SHP77 treated with DMSO at 0.1 percent for 48 hours (cell line): ENCODE data around the gene C17orf67.
"Not testable (repeated sequence)": the region's sequence is repeated elsewhere in the genome, so short reads cannot be mapped to it uniquely, and the experiment has no call there.

Source experiments
- DNase-seq: peaks from one replicate; lab custom pipeline; 2025; lab: John Stamatoyannopoulos, UW

C17orf67 gene

GRCh38 chr17:56773124-56773523 is 60.6 kb downstream of the C17orf67 start:
- no peak for DNase-seq

- DNase-seq: no peak
Measured at GRCh38 chr17:56772442-56772841, 61.3 kb downstream of the C17orf67 start.

- DNase-seq: no peak
Measured at GRCh38 chr17:56771975-56772374, 61.7 kb downstream of the C17orf67 start.

- DNase-seq: no peak
Measured at GRCh38 chr17:56771563-56771962, 62.2 kb downstream of the C17orf67 start.

GRCh38 chr17:56770427-56770826 is 63.3 kb downstream of the C17orf67 start:
- no peak for DNase-seq

GRCh38 chr17:56765449-56765848 is 68.3 kb downstream of the C17orf67 start:
- no peak for DNase-seq

DNA sequence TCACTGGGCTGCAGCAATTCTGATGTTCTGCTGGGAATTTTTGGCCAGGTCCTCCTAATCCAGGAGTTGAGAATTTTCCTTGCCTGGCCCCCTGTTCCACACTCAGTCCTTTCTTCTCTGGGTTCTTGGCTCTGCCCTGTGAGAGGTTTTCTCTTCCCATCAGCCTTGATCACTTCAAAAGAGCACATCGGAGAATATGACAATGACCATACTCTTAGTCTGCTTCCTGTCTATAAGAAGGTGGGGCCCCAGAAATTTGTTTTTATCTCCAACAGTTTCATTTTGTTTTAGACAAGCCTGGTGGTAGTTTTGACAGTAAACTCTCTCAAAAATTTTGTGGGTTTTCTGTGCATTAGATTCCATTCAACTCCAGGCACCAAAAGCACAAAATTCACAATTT is 70.7 kb downstream of the C17orf67 start:
- no peak for DNase-seq

GRCh38 chr17:56762144-56762543 is 71.6 kb downstream of the C17orf67 start:
- DNase-seq: no peak

DNA sequence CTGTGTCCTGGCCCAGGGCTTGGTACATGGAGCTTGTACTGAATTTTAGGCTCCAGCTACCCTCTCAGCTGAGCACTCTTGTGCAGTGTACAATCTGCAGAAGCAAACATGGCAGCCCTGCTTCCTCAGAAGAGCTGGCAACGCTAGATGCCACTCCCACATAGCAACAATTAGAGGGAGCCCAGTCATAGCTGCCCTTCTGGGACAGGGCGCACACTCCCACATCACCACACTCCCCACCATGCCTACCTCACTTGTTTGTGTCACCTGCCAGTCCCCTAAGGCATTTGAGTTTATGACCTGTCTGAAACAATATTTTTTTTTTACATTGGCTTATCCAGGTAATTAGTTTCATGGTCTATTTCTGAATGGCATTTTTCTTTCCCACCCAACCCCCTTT is 72.3 kb downstream of the C17orf67 start:
- DNase-seq: no peak

GRCh38 chr17:56757611-56758010 is 76.1 kb downstream of the C17orf67 start:
- DNase-seq: not testable (repeated sequence)

- DNase-seq: no peak
Measured at GRCh38 chr17:56756536-56756935, 77.2 kb downstream of the C17orf67 start.

- DNase-seq: no peak
Measured at GRCh38 chr17:56755310-56755709, 78.4 kb downstream of the C17orf67 start.

GRCh38 chr17:56754523-56755208 is 79.1 kb downstream of the C17orf67 start:
- DNase-seq: no peak

DNA sequence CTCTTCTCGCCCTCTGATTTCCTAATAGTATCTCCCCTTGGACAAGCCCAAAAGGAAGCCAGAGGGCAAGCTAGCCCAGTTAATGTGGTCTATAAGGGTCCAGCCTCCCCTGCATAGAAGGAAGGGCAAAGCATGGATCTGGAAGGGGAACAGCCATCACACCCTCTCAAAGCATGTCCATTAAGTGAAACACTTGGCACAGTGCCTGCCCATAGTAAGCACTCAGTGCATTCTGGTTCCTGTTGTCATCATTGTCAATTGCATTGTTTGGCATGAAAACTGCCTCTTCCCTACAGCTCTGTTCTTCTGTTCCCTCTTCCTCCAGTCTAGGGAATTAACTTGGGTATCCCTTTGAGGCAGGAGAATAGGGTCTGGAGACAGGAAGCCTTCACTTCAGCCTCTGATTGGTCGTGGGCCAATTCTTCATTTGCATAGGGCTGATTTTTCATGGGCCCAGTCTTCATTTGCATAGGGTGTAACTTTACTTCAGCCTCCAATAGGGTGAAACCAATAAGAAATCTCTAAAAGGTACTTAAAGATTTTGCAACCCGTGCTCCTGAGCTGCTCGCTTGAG is 81.4 kb downstream of the C17orf67 start:
- no peak for DNase-seq

DNA sequence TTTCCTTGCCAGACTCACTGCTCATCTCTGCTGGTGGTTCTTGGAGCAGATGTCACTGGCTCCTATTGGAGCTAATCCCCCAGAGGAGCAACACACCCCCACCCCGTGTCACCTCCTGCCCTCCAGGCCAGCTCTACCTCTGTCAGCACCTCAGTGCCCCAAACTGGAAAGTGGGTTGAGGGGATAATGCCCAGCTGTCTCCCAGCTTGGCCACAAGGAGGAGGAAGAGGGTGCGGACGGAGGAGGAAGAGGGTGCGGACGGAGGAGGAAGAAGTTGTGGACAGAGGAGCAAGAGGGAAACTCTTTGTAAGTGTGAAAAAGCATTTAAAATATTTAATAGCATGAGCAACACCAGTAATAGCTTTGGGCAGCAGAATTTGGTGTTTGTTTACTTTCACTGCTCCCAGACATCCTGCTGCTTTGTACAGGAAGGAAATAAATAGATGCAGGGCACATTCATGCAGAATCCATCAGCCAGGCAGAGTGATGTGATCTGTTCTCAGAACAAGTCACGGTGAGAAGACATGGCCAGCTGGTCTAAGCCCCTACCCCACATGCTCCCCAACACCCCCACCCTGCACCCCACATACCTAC is 82.5 kb downstream of the C17orf67 start:
- no peak for DNase-seq

GRCh38 chr17:56744721-56745120 is 89.0 kb downstream of the C17orf67 start:
- DNase-seq: no peak

GRCh38 chr17:56742601-56743000 is 91.1 kb downstream of the C17orf67 start:
- DNase-seq: no peak
